Gastrocnemius medialis (tissue), 4 donors: ENCODE results near the gene EMILIN2. TPM values are rescaled to one million over a fixed set of nuclear protein-coding genes. Genes with fewer than 3 reads are reported as not detected.
"Not testable (repeated sequence)": the region's sequence is repeated elsewhere in the genome, so short reads cannot be mapped to it uniquely, and the experiment has no call there.

Source experiments
- ATAC-seq, 2 donors: fragments of 150-250 bp; one replicate each; pipeline ENCODE4 v1.9.1; 2016
- DNase-seq, 2 donors: peaks; one replicate each; pipeline ENCODE4 v3.0.0-alpha.2; 2019
- H3K27ac ChIP-seq, 4 donors: fragments of 200-600 bp; sonication (generic); 1 replicate in 1 of 4; 2 replicates in 3 of 4; pipeline ENCODE4 v1.5.1; 2016 to 2018; ENCODE audit warnings: mild to moderate bottlenecking in 2 of 4, moderate library complexity in 1 of 4
- H3K27me3 ChIP-seq, 3 donors: fragments of 200-600 bp; sonication (generic) in 2 of 3; 1 replicate in 1 of 3; 2 replicates in 2 of 3; pipeline versions ENCODE4 v1.5.1 to v1.6.0; 2016 to 2019; ENCODE audit warnings: mild to moderate bottlenecking in 1 of 3, moderate library complexity in 1 of 3
- H3K36me3 ChIP-seq, 2 donors: fragments of 200-600 bp; sonication (generic) in 1 of 2; one replicate each; pipeline ENCODE4 v1.5.1; 2017 to 2018
- H3K4me1 ChIP-seq, 2 donors: fragments of 200-600 bp; sonication (generic) in 1 of 2; one replicate each; pipeline ENCODE4 v1.5.1; 2016 to 2017; ENCODE audit warnings: mild to moderate bottlenecking in 2 of 2
- H3K4me3 ChIP-seq, 4 donors: fragments of 200-600 bp; sonication (generic) in 3 of 4; 1 replicate in 1 of 4; 2 replicates in 3 of 4; pipeline ENCODE4 v1.5.1; 2016 to 2019; ENCODE audit warnings: mild to moderate bottlenecking in 2 of 4
- H3K9me3 ChIP-seq, 3 donors: fragments of 200-600 bp; sonication (generic) in 2 of 3; 1 replicate in 1 of 3; 2 replicates in 2 of 3; pipeline ENCODE4 v1.5.1; 2016 to 2019
- CTCF ChIP-seq, 5 experiments: fragments of 450-650 bp in 3 of 5; fragments of 200-600 bp in 2 of 5; sonication (generic) in 2 of 5; IDR thresholded peaks in 4 of 5; conservative IDR thresholded peaks in 1 of 5; 1 replicate in 4 of 5; 2 replicates in 1 of 5; pipeline ENCODE4 v1.5.1; 2016 to 2019; ENCODE audit warnings: antibody characterized with exemption in 5 of 5, mild to moderate bottlenecking in 3 of 5, moderate library complexity in 3 of 5
- POLR2A ChIP-seq, 2 donors: fragments of 450-650 bp; IDR thresholded peaks; one replicate each; pipeline ENCODE4 v1.6.1; 2017; ENCODE audit warnings: antibody characterized with exemption in 2 of 2, mild to moderate bottlenecking in 2 of 2, moderate library complexity in 2 of 2
- in situ Hi-C, 4 donors: fragments of 200-750 bp; cut with MboI; loops; one replicate each; pipeline versions ENCODE4 v1.15.0 to v1.8.0; 2017; ENCODE audit warnings: low sequenced_read_pairs in 4 of 4
- intact Hi-C: fragments of 100-400 bp; cut with DNase I; formaldehyde crosslinking; loops from one replicate; pipeline ENCODE4 v1.15.1; 2023; ENCODE audit warnings: low total_unique reads
- total RNA-seq, 4 donors: library from RNA; depleted of rRNA; stranded (reverse); fragments of >200 nt; gene quantifications; one replicate each; pipeline versions ENCODE4 v1.1.0 to v1.2.3, GENCODE V29; 2016

Gene EMILIN2
- total RNA-seq, 4 donors from 2014 or later: 1.9 to 10.5 (median 5.6) TPM

GRCh38 chr18:2850816-2851215 lies 4.0 kb downstream of the EMILIN2 start:
- no peak for TF ChIP-seq POLR2A (IDR thresholded peaks at IDR 0.05)
- TF ChIP-seq CTCF (IDR thresholded peaks at IDR 0.05 in 4 of 5, conservative IDR thresholded peaks at IDR 0.05 in 1 of 5): no peak
- Histone ChIP-seq H3K4me1 (peaks cover 0 to 4% of the 10 kb centered on the region in 2 donors), H3K9me3 (no peaks in the 10 kb centered on the region), H3K27me3 (peaks cover 21 to 43% (median 25%) of the 10 kb centered on the region in 3 donors), H3K36me3 (no peaks in the 10 kb centered on the region), H3K27ac (no peak overlapping the region), H3K4me3 (no peak overlapping the region)
- DNase-seq (no peak), ATAC-seq (no peak)
- intact Hi-C loops: no loop called here
- in situ Hi-C loops: no loop called here

DNA sequence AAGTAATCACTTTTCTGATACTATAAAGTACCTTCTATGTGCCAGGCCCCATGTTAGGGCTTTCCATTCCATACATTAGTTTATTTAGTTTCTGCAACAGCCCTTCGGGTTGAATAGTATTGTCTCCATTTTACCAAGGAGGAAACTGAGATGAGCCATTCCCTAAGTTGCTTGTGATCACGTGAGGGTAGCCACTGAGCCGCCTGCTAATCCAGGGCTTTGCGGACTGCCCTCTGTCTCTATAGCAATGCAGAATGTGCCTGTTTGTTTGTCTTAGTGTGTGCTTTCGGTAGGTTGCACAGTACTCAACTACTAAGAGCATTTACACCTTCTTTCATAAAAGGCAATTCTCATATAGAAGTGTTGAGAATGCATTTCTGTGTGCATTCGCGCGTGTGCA lies 5.0 kb downstream of the EMILIN2 start:
- Histone ChIP-seq H3K27ac (no peak overlapping the region), H3K4me1 (peaks cover 0 to 4% of the 10 kb centered on the region in 2 donors), H3K9me3 (no peaks in the 10 kb centered on the region), H3K4me3 (no peak overlapping the region), H3K36me3 (no peaks in the 10 kb centered on the region), H3K27me3 (peaks cover 14 to 33% (median 16%) of the 10 kb centered on the region in 3 donors)
- no peak for DNase-seq
- TF ChIP-seq CTCF (IDR thresholded peaks at IDR 0.05 in 4 of 5, conservative IDR thresholded peaks at IDR 0.05 in 1 of 5): no peak
- in situ Hi-C loops (no loop called here), intact Hi-C loops (no loop called here)
- no peak for ATAC-seq

DNA sequence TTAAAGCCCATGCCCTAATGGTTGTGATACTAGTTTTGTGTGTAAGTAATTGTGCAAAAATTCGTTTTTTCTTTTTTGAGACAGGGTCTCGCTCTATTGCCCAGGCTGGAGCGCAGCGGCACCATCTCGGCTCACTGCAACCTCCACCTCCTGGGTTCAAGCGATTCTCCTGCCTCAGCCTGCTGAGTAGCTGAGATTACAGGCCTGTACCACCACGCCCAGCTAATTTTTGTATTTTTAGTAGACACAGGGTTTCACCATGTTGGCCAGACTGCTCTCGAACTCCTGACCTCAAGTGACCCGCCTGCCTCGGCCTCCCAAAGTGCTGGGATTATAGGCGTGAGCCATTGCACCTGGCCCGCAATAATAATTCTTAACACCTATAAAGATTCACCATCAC lies 5.7 kb downstream of the EMILIN2 start:
- H3K36me3 ChIP-seq, intact Hi-C loops, in situ Hi-C loops, H3K4me1 ChIP-seq, H3K9me3 ChIP-seq, ATAC-seq, H3K4me3 ChIP-seq, H3K27ac ChIP-seq, DNase-seq: not testable (repeated sequence)
- peaks cover 13 to 30% (median 14%) of the 10 kb centered on the region in 3 donors for H3K27me3 ChIP-seq

DNA sequence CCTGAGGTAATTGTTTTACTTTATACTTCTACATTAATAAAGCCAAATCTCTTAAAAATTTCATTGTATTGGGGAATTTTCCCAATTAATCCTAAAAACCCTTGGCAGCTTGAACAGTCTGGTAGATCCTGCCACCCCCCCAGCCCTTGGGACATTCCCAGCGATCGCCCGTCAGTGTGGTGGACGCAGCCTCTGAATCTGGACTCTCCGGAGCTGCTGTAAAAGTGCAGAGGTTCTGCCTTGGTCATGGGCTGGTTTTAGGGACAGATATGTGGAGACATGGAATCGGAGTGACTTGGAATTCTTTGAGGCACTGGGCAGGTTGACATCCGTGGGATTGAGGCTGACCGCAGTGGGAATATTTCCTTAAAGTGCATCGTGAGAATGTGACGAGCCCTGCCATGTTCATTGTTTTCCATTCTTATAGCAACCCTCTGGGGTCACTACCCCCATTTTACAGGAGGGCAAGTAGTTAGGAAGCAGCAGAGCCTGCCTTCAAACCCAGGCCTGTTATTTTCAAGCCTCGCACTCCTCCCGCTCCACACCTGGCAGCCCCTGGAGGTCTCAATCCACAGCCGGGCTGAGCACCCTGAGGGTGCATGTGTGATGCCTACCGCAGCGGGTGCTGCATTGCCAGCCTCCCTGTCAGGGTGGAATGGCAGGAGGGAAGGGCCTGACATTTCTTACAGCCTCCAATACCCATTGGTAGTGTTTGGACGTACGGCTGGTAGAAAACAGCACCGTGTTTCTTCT lies 6.5 kb downstream of the EMILIN2 start:
- peaks cover 6 to 22% (median 8%) of the 10 kb centered on the region in 3 donors for H3K27me3 ChIP-seq
- no peaks in the 10 kb centered on the region for H3K9me3 ChIP-seq
- in situ Hi-C loops: no loop called here
- no peak overlapping the region for H3K4me3 ChIP-seq
- no peaks in the 10 kb centered on the region for H3K4me1 ChIP-seq
- intact Hi-C loops: no loop called here
- DNase-seq: no peak
- no peak for TF ChIP-seq CTCF (IDR thresholded peaks at IDR 0.05 in 4 of 5, conservative IDR thresholded peaks at IDR 0.05 in 1 of 5)
- no peak for TF ChIP-seq POLR2A (IDR thresholded peaks at IDR 0.05)
- no peak overlapping the region for H3K27ac ChIP-seq
- no peaks in the 10 kb centered on the region for H3K36me3 ChIP-seq
- ATAC-seq: no peak

- Histone ChIP-seq H3K9me3 (no peaks in the 10 kb centered on the region), H3K4me3 (no peak overlapping the region), H3K27ac (peak overlapping the region in 1 of 4 donors; percentile 22), H3K36me3 (no peaks in the 10 kb centered on the region), H3K27me3 (peaks cover 4 to 15% (median 4%) of the 10 kb centered on the region in 3 donors), H3K4me1 (no peaks in the 10 kb centered on the region)
- TF ChIP-seq POLR2A (IDR thresholded peaks at IDR 0.05): no peak
- no peak for TF ChIP-seq CTCF (IDR thresholded peaks at IDR 0.05 in 4 of 5, conservative IDR thresholded peaks at IDR 0.05 in 1 of 5)
- in situ Hi-C loops: no loop called here
- DNase-seq: no peak
- no peak for ATAC-seq
- intact Hi-C loops: no loop called here
These were observed 7.3 kb downstream of the EMILIN2 start for GRCh38 chr18:2853926-2854664.
